ENCODE data around the gene AMPH. TPM values are rescaled to one million over a fixed set of nuclear protein-coding genes. Genes with fewer than 3 reads are reported as not detected.

AMPH gene
- total and polyA plus RNA-seq, 2 of the 4 experiments (the other 2 are of a cell fraction) = 3.9 to 4.8 TPM

DNA sequence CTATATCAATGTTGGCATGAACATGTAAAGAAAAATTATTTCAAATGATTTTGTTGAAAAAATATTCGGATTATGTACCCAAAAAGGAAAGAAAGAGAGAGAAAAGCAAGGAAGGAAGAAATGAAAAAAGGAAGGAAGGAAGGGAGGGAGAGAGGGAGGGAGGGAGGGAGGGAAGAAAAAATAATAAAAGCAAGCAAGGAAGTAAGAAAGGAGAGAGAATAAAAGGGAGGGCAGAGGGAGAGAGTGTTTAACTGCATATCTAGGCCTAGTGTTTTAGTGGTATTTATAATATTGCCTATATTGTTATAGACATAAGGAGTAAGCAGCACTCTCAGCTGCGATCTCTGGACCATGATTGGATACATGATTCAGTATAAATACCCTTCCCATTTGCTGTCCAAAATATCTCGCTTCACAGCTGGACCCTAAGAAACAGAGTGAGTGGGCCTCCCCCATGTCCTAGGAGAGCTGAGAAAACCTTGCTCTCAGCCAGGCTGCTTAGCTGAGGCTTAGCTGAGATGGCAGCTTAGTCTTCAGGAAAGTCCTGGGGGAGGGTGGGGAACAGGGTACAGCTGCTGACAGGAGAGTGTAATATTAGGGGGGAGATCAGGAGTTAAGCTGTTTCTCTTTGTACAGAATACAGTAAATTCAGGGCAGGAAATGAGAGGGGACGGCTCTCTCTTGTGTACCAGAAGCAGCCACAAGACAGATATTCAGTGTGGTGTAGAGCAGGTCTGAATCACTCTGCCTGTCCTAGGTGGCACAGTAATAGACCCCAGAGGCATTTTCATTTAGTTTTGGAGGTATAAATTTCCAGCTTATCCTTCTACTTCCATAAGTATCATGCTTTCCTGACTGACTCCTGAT is 291.0 kb downstream of the AMPH start:
- Histone ChIP-seq H2BK15ac (ENCODE audit: low read depth, low read length) (no peak overlapping the region), H3K27me3 (ENCODE audit: control insufficient read depth, insufficient read depth, low read length) (no peaks in the 10 kb centered on the region), H2BK5ac (ENCODE audit: low read depth, low read length, poor library complexity, severe bottlenecking) (no peak overlapping the region), H3K56ac (ENCODE audit: extremely low read depth, insufficient read depth, low read length) (no peak overlapping the region), H4K8ac (ENCODE audit: low read depth in 2 of 2, low read length in 2 of 2) (no peak overlapping the region), H4K91ac (ENCODE audit: insufficient read depth, low read depth, low read length) (no peak overlapping the region), H3K9ac (ENCODE audit: low read depth, low read length) (no peak overlapping the region), H2AFZ (replicated peaks; ENCODE audit: low read length, poor library complexity) (no peak overlapping the region), H3K36me3 (ENCODE audit: control insufficient read depth, insufficient read depth, low read length) (no peaks in the 10 kb centered on the region), H3K79me1 (ENCODE audit: low read depth in 1 of 2, low read length in 2 of 2) (no peaks in the 10 kb centered on the region), H4K5ac (ENCODE audit: low read depth, low read length) (no peak overlapping the region), H3K18ac (ENCODE audit: low read depth, low read length) (no peak overlapping the region), H2AK9ac (replicated peaks; ENCODE audit: low read depth, low read length, poor library complexity) (no peak overlapping the region), H3K14ac (replicated peaks; ENCODE audit: low read depth, low read length) (no peak overlapping the region), H4K20me1 (ENCODE audit: insufficient read depth, low read length) (no peaks in the 10 kb centered on the region), H3K4ac (ENCODE audit: low read depth, low read length) (no peak overlapping the region), H3K4me2 (ENCODE audit: low read depth, low read length) (no peak overlapping the region), H3K23ac (ENCODE audit: low read depth, low read length) (no peak overlapping the region), H3K9me3 (ENCODE audit: control insufficient read depth, insufficient read depth, low read length) (no peaks in the 10 kb centered on the region), H2AK5ac (ENCODE audit: low read depth, low read length) (no peak overlapping the region), H3K27ac (ENCODE audit: insufficient read depth, low read length) (no peak overlapping the region), H3K4me3 (ENCODE audit: insufficient read depth, low read depth, low read length) (no peak overlapping the region), H2BK20ac (ENCODE audit: low read depth, low read length) (no peak overlapping the region), H3K4me1 (ENCODE audit: control insufficient read depth, insufficient read depth, low read length) (peaks cover 2% of the 10 kb centered on the region; the same call in 1 of the 2 replicates), H3K9me1 (ENCODE audit: insufficient read depth, low read length) (no peaks in the 10 kb centered on the region), H2BK120ac (ENCODE audit: low read depth, low read length) (no peak overlapping the region)
- DNase-seq = no peak
- no TSS peak for BruUV-seq (replicated peaks)
- ChIA-PET POLR2A (ENCODE audit: unreplicated experiment) (no interaction called here), CTCF (interaction anchor here (0.6 kb wide), 1 partner anchor 1285 kb away, joined by 4 read pairs; no protein-coding TSS in a partner anchor)
- ATAC-seq (ENCODE audit: low read depth) = no peak
- in situ Hi-C loops (cut with MboI; ENCODE audit: low sequenced_read_pairs) = loop anchor here (5.0 kb wide), 1 partner anchor 233 kb away; no protein-coding TSS in a partner anchor
- WGBS, 2 experiments (ENCODE audit: extremely low coverage in 2 of 2, insufficient read length in 1 of 2) = no CpG with 5 or more reads among the region's 4 CpGs
- dilution Hi-C loops (cut with HindIII; ENCODE audit: low sequenced_read_pairs, unreplicated experiment) = no loop called here
- intact Hi-C loops (cut with micrococcal nuclease) = loop anchor here (5.0 kb wide), 2 partner anchors 123 to 233 kb away; no protein-coding TSS in a partner anchor
- TF ChIP-seq RFX5 (IDR thresholded peaks at IDR 0.05; ENCODE audit: low read depth, low read length) = no peak
- TF ChIP-seq MAFK (IDR thresholded peaks at IDR 0.05; ENCODE audit: low read depth, low read length) = no peak
- TF ChIP-seq MAZ (IDR thresholded peaks at IDR 0.05; ENCODE audit: borderline replicate concordance, low read depth, low read length) = no peak
- no peak for TF ChIP-seq SMC3 (IDR thresholded peaks at IDR 0.05; ENCODE audit: low read depth, low read length)
- no peak for TF ChIP-seq BHLHE40 (IDR thresholded peaks at IDR 0.05; ENCODE audit: low read depth, low read length)
- no peak for TF ChIP-seq POLR2A (IDR thresholded peaks at IDR 0.05; ENCODE audit: low read depth, low read length)
- TF ChIP-seq RAD21 (IDR thresholded peaks at IDR 0.05; ENCODE audit: low read length) = no peak
- no peak for TF ChIP-seq CHD1 (IDR thresholded peaks at IDR 0.05; ENCODE audit: low read depth, low read length)
- no peak for TF ChIP-seq MXI1 (IDR thresholded peaks at IDR 0.05; ENCODE audit: borderline replicate concordance, low read depth, low read length)
- no peak for TF ChIP-seq NFE2L2 (IDR thresholded peaks at IDR 0.05; ENCODE audit: low read depth, low read length)
- no peak for TF ChIP-seq CEBPB (IDR thresholded peaks at IDR 0.05; ENCODE audit: low read depth, low read length)
- TF ChIP-seq, protein P1, sequence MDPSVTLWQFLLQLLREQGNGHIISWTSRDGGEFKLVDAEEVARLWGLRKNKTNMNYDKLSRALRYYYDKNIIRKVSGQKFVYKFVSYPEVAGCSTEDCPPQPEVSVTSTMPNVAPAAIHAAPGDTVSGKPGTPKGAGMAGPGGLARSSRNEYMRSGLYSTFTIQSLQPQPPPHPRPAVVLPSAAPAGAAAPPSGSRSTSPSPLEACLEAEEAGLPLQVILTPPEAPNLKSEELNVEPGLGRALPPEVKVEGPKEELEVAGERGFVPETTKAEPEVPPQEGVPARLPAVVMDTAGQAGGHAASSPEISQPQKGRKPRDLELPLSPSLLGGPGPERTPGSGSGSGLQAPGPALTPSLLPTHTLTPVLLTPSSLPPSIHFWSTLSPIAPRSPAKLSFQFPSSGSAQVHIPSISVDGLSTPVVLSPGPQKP (IDR thresholded peaks at IDR 0.05; ENCODE audit: borderline replicate concordance, low read depth, low read length) = no peak
- TF ChIP-seq, protein P2, sequence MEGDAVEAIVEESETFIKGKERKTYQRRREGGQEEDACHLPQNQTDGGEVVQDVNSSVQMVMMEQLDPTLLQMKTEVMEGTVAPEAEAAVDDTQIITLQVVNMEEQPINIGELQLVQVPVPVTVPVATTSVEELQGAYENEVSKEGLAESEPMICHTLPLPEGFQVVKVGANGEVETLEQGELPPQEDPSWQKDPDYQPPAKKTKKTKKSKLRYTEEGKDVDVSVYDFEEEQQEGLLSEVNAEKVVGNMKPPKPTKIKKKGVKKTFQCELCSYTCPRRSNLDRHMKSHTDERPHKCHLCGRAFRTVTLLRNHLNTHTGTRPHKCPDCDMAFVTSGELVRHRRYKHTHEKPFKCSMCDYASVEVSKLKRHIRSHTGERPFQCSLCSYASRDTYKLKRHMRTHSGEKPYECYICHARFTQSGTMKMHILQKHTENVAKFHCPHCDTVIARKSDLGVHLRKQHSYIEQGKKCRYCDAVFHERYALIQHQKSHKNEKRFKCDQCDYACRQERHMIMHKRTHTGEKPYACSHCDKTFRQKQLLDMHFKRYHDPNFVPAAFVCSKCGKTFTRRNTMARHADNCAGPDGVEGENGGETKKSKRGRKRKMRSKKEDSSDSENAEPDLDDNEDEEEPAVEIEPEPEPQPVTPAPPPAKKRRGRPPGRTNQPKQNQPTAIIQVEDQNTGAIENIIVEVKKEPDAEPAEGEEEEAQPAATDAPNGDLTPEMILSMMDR (conservative IDR thresholded peaks at IDR 0.05; ENCODE audit: low read depth, low read length) = no peak
- no peak for TF ChIP-seq RCOR1 (IDR thresholded peaks at IDR 0.05; ENCODE audit: insufficient replicate concordance, low read length)
- TF ChIP-seq, protein P3, sequence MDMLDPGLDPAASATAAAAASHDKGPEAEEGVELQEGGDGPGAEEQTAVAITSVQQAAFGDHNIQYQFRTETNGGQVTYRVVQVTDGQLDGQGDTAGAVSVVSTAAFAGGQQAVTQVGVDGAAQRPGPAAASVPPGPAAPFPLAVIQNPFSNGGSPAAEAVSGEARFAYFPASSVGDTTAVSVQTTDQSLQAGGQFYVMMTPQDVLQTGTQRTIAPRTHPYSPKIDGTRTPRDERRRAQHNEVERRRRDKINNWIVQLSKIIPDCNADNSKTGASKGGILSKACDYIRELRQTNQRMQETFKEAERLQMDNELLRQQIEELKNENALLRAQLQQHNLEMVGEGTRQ (IDR thresholded peaks at IDR 0.05; ENCODE audit: low read depth, low read length) = no peak
